AG09319 (cell line): Measurements from ENCODE around the gene NRG3.
A peak's percentile ranks its signal among the peaks of the same experiment; 100 is the strongest.

Experiments
- DNase-seq: peaks from one replicate; pipeline ENCODE4 v3.0.0-alpha.2; 2010; ENCODE audit warnings: low read depth; ENCODE audit errors: extremely low read depth
- CTCF ChIP-seq: IDR thresholded peaks from 2 replicates; pipeline ENCODE4 v1.5.1; 2011; ENCODE audit warnings: low read depth, mild to moderate bottlenecking, inconsistent platforms, low read length, moderate library complexity

The NRG3 gene

DNA sequence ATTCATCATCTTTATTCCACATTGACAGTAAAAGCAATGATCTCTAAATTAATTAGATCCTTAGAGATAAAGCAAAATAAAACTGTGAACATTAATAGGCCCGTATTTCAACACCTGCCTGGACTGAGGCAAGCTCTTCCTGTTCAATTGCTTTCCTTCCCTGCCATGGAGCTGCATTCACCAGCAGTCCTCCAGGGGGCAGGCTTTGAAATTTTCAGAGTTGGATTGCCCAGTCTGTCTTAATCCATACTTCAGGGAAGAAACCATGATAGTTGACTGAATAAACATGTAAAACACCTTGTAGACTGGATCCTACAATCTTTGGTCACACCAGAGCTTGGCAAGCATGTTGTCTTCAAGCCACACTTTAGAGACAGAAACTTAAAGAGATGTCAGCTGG lies 936.6 kb downstream of the NRG3 start:
- TF ChIP-seq CTCF: peak; percentile 32
- no peak for DNase-seq

GRCh38 chr10:82813856-82814255 lies 938.9 kb downstream of the NRG3 start:
- DNase-seq: no peak
- TF ChIP-seq CTCF: no peak

- DNase-seq: no peak
Measured at GRCh38 chr10:82814635-82815034, 939.6 kb downstream of the NRG3 start.

GRCh38 chr10:82815680-82816079 lies 940.7 kb downstream of the NRG3 start:
- no peak for DNase-seq
- no peak for TF ChIP-seq CTCF

More at GRCh38 chr10:82814635-82815034, 939.6 kb downstream of the NRG3 start:
- TF ChIP-seq CTCF: no peak

DNA sequence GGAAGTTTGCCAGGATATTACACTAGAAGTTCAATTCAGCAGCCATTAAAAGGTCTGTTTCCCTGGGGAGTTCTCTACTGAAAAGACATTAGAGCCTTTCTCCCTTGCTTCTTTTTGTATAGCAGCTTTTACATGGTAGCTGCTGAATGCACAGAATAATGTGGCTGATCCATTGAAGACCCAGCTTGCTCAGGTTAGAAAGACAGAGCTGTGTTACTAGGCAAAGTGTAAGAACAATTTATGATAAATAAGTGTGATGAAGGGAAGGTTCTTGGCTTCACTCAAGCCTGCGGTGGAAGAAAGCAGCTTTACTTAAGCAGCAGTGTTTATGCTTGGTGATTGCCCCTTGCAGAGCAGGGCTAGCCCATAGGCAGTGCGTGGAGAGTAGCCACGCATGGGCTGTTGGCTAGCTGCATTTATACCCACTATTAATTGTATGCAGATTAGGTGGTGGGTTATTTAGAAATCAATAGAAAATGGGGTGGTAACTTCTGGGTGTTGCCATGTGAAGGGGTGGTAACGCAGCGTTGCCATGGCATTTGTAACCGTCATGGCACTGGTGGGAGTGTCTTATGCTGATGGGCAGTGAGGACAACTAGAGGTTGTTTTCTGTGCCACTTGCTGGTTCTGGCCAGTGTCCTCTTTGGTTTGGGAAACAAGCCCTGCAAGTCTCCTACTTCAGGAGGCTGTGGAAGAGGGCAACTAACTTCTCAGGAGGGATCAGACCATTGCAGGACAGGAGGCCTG lies 942.9 kb downstream of the NRG3 start:
- DNase-seq: no peak
- TF ChIP-seq CTCF: no peak

- no peak for TF ChIP-seq CTCF
- DNase-seq: no peak
Measured at GRCh38 chr10:82821043-82821442, 946.0 kb downstream of the NRG3 start.

GRCh38 chr10:82826132-82826531 lies 951.1 kb downstream of the NRG3 start:
- DNase-seq: peak; percentile 57
- no peak for TF ChIP-seq CTCF
